HepG2 (cell line): ENCODE measurements around the gene UTS2R. TPM values are rescaled to one million over a fixed set of nuclear protein-coding genes. Genes with fewer than 3 reads are reported as not detected.
A peak's percentile ranks its signal among the peaks of the same experiment; 100 is the strongest.

ENCODE experiments used
- ARID4A ChIP-seq: sonication (generic); formaldehyde crosslinking; IDR thresholded peaks from 2 replicates; pipeline ENCODE4 v1.5.0; 2020; ENCODE audit warnings: mild to moderate bottlenecking, missing genetic modification reagents, borderline replicate concordance
- BRD4 ChIP-seq: sonication (generic); formaldehyde crosslinking; IDR thresholded peaks from 2 replicates; pipeline ENCODE4 v1.4.0; 2020; ENCODE audit warnings: missing genetic modification reagents
- HIVEP1 ChIP-seq: sonication (generic); formaldehyde crosslinking; IDR thresholded peaks from 2 replicates; pipeline ENCODE4 v1.4.0; 2020; ENCODE audit warnings: mild to moderate bottlenecking, missing genetic modification reagents
- HOXA3 ChIP-seq: sonication (generic); formaldehyde crosslinking; IDR thresholded peaks from 2 replicates; pipeline ENCODE4 v1.5.0; 2020; ENCODE audit warnings: missing genetic modification reagents
- MAFF ChIP-seq: IDR thresholded peaks from 2 replicates; pipeline ENCODE4 v1.6.1; 2011; ENCODE audit warnings: low read depth, low read length, improper control_type of control experiment
- MAFG ChIP-seq: sonication (generic); formaldehyde crosslinking; IDR thresholded peaks from 2 replicates; pipeline ENCODE4 v1.5.1; 2020; ENCODE audit warnings: mild to moderate bottlenecking, missing genetic modification reagents
- MXI1 ChIP-seq: IDR thresholded peaks from 3 replicates; pipeline ENCODE4 v1.6.1; 2012; ENCODE audit warnings: low read depth, low read length, inconsistent platforms, borderline replicate concordance
- NFRKB ChIP-seq: fragments of 450-650 bp; IDR thresholded peaks from 2 replicates; pipeline ENCODE4 v1.6.1; 2017
- PRDM4 ChIP-seq: sonication (generic); formaldehyde crosslinking; IDR thresholded peaks from 2 replicates; pipeline ENCODE4 v1.9.0; 2021; ENCODE audit warnings: missing genetic modification reagents, borderline replicate concordance
- SETDB1 ChIP-seq: sonication (generic); formaldehyde crosslinking; IDR thresholded peaks from 2 replicates; pipeline ENCODE4 v1.5.1; 2020; ENCODE audit warnings: missing genetic modification reagents, mild to moderate bottlenecking, borderline replicate concordance
- ZC3H13 ChIP-seq: sonication (generic); formaldehyde crosslinking; IDR thresholded peaks from 2 replicates; pipeline ENCODE4 v1.8.1; 2023; ENCODE audit warnings: mild to moderate bottlenecking, missing genetic modification reagents, moderate library complexity
- ZFY ChIP-seq: sonication (generic); formaldehyde crosslinking; IDR thresholded peaks from 2 replicates; pipeline ENCODE4 v1.4.0; 2020; ENCODE audit warnings: missing genetic modification reagents
- ZNF672 ChIP-seq: sonication (generic); formaldehyde crosslinking; IDR thresholded peaks from 2 replicates; pipeline ENCODE4 v1.8.1; 2022; ENCODE audit warnings: missing genetic modification reagents
- ZNF891 ChIP-seq: sonication (generic); formaldehyde crosslinking; IDR thresholded peaks from 2 replicates; pipeline ENCODE4 v1.5.0; 2020; ENCODE audit warnings: mild to moderate bottlenecking, missing genetic modification reagents
- polyA plus RNA-seq, 8 experiments: library from polyadenylated mRNA; depleted of rRNA in 3 of 8; stranded (reverse) in 7 of 8; unstranded in 1 of 8; fragments of >200 nt; fragmentation: Illumina TruSeq in 4 of 8; extraction: Trizol in 4 of 8; gene quantifications; 2 replicates each; pipeline versions ENCODE4 v1.2.1 to v1.2.3, GENCODE V29; 2011 to 2016; ENCODE audit warnings: low read depth in 4 of 8, missing spikeins in 1 of 8, mixed read lengths in 1 of 8; ENCODE audit not compliant: insufficient read depth in 1 of 8
- total RNA-seq, 5 experiments: library from RNA; depleted of rRNA; stranded (reverse); fragments of >200 nt; fragmentation: Illumina TruSeq; extraction: Trizol; gene quantifications; 2 replicates each; pipeline ENCODE4 v1.2.3, GENCODE V29; 2016; ENCODE audit warnings: low read depth in 1 of 5
- TF ChIP-seq, protein P1 (sequence below): sonication (generic); formaldehyde crosslinking; IDR thresholded peaks from 2 replicates; pipeline ENCODE4 v1.5.1; 2020; ENCODE audit warnings: mild to moderate bottlenecking, moderate library complexity, missing genetic modification reagents
- TF ChIP-seq, protein P2 (sequence below): sonication (generic); formaldehyde crosslinking; IDR thresholded peaks from 2 replicates; pipeline ENCODE4 v1.4.0; 2020; ENCODE audit warnings: missing genetic modification reagents
- TF ChIP-seq, protein P3 (sequence below): sonication (generic); formaldehyde crosslinking; IDR thresholded peaks from 2 replicates; pipeline ENCODE4 v1.5.0; 2020; ENCODE audit warnings: mild to moderate bottlenecking, missing genetic modification reagents, moderate library complexity

Gene UTS2R
- total and polyA plus RNA-seq, 2 of the 13 experiments (the other 11 are each of a cell fraction or from before 2014, with no cell fraction given) = 0.13 to 0.15 TPM

DNA sequence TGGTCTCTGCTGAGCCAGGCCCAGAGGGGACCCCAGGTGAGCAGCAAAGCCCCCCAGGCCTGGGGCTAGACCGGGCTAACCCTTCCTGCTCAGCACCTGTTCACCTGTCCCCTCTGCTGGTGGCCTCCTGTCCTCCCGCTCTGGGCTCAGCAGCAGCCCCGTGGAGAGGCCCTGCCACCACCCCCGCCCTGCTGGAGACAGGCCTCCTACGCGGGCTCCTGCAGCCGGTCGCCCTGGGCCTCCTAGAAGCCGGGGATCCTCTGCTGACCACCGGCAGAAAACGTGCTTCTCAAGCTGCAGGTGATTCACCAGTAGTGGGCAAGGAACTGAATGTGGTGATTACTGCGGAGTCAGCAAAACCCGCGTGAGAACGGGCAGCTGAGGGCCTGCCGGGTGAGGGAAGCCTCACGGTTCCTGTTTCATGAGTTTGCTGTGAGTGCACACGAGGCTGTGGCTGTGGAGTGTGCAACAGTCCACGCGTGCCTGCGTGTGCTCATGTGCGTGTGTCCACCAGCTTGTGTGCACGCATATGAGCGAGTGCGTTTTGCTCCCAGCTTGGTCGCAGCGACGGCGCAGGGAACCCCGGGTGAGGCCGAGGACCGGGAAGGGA is 38.8 kb upstream of the UTS2R start (continued):
- TF ChIP-seq, protein P1, sequence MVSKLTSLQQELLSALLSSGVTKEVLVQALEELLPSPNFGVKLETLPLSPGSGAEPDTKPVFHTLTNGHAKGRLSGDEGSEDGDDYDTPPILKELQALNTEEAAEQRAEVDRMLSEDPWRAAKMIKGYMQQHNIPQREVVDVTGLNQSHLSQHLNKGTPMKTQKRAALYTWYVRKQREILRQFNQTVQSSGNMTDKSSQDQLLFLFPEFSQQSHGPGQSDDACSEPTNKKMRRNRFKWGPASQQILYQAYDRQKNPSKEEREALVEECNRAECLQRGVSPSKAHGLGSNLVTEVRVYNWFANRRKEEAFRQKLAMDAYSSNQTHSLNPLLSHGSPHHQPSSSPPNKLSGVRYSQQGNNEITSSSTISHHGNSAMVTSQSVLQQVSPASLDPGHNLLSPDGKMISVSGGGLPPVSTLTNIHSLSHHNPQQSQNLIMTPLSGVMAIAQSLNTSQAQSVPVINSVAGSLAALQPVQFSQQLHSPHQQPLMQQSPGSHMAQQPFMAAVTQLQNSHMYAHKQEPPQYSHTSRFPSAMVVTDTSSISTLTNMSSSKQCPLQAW (CRISPR knock-in tag) = 0 out of 2 replicates have a peak, but pooled peaks have one; percentile 25
- TF ChIP-seq ZNF672 (0 out of 2 replicates have a peak, but pooled peaks have one; percentile 26), NFRKB (no peak), MXI1 (no peak), HOXA3 (peak; percentile 33; the same call in 1 of the 2 replicates), ZC3H13 (no peak), ARID4A (CRISPR knock-in tag) (peak; percentile 19; the same call in 1 of the 2 replicates), MAFF (peak; percentile 100), BRD4 (CRISPR knock-in tag) (no peak), ZNF891 (CRISPR knock-in tag) (peak; percentile 65), HIVEP1 (peak; percentile 66), PRDM4 (no peak), MAFG (CRISPR knock-in tag) (peak; percentile 84), ZFY (CRISPR knock-in tag) (peak; percentile 15; the same call in 1 of the 2 replicates), SETDB1 (CRISPR knock-in tag) (0 out of 2 replicates have a peak, but pooled peaks have one; percentile 53)
- TF ChIP-seq, protein P2, sequence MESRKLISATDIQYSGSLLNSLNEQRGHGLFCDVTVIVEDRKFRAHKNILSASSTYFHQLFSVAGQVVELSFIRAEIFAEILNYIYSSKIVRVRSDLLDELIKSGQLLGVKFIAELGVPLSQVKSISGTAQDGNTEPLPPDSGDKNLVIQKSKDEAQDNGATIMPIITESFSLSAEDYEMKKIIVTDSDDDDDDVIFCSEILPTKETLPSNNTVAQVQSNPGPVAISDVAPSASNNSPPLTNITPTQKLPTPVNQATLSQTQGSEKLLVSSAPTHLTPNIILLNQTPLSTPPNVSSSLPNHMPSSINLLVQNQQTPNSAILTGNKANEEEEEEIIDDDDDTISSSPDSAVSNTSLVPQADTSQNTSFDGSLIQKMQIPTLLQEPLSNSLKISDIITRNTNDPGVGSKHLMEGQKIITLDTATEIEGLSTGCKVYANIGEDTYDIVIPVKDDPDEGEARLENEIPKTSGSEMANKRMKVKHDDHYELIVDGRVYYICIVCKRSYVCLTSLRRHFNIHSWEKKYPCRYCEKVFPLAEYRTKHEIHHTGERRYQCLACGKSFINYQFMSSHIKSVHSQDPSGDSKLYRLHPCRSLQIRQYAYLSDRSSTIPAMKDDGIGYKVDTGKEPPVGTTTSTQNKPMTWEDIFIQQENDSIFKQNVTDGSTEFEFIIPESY (CRISPR knock-in tag) = peak; percentile 65
- TF ChIP-seq, protein P3, sequence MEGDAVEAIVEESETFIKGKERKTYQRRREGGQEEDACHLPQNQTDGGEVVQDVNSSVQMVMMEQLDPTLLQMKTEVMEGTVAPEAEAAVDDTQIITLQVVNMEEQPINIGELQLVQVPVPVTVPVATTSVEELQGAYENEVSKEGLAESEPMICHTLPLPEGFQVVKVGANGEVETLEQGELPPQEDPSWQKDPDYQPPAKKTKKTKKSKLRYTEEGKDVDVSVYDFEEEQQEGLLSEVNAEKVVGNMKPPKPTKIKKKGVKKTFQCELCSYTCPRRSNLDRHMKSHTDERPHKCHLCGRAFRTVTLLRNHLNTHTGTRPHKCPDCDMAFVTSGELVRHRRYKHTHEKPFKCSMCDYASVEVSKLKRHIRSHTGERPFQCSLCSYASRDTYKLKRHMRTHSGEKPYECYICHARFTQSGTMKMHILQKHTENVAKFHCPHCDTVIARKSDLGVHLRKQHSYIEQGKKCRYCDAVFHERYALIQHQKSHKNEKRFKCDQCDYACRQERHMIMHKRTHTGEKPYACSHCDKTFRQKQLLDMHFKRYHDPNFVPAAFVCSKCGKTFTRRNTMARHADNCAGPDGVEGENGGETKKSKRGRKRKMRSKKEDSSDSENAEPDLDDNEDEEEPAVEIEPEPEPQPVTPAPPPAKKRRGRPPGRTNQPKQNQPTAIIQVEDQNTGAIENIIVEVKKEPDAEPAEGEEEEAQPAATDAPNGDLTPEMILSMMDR (CRISPR knock-in tag) = peak; percentile 43
